ENCODE measurements around the gene TSPAN13. TPM values are rescaled to one million over a fixed set of nuclear protein-coding genes. Genes with fewer than 3 reads are reported as not detected.

TSPAN13 gene
- total RNA-seq (2022) (14.0 and 14.1 TPM in 2 replicates), Bru-seq, nascent RNA (percentile 56 among the genes with signal in this experiment), BruChase-seq, experiment 1, labeled RNA remaining after a 6-hour chase (percentile 62 among the genes with signal in this experiment), BruChase-seq, experiment 2, labeled RNA remaining after a 2-hour chase (percentile 53 among the genes with signal in this experiment)
- long read RNA-seq, transcript TSPAN13-201 (6 exons, 2,093 nt) = major isoform, 36 of 36 reads
- long read RNA-seq, partial matches to known transcripts = 0 of 36 reads
- long read RNA-seq, other reads (novel, unspliced or antisense) = 0 of 36 reads

DNA sequence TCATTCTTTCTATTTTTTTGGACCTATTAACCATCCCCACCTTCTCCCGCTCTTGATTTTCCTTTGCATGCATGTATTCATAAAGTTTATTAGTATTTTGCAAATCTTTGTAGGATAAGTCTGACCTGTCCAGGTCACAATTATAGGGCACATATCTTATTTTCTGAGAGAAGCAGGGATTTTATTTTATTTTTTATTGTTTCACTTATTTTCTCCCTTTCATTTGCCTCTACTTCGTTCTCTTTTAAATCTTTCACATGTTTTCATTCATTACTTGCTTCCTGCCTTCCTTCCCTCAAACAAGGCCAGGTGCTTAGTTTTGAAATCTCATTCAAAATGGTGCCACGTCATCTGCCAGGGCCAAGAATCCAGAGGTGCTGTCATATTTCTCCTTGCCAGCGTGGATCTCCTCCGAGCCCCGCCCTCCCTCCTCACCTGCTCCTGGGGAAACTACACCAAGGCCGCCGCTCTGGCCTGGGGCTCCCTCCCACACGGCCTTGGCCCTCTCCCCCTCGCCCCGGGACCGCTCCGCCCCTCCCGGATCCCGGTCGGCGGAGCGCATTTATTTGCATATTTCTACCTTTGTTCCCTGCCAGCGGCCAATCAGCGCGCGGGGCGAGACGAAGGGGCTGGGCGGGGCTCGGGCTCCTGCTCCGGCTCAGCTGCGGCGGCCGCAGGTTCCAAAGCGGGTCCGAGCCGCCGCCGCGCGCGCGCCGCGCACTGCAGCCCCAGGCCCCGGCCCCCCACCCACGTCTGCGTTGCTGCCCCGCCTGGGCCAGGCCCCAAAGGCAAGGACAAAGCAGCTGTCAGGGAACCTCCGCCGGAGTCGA, at the start of gene TSPAN13:
TSS of gene TSPAN13 (plus strand) at position 654 of the 830 bp plus-strand sequence. CDS start 213 bp downstream, outside the sequence.
- BruUV-seq (replicated peaks) = no TSS peak
- intact Hi-C loops (cut with micrococcal nuclease) = loop anchor here (5.0 kb wide), 1 partner anchor 106 kb away; the partner anchor contains the start of genes ANKMY2 and BZW2

GRCh38 chr7:16708511-16708910, 45.0 kb upstream of the TSPAN13 start:
- Mint-ChIP-seq H3K9me3 (ENCODE audit: unreplicated experiment) (no peaks in the 10 kb centered on the region), H3K27ac (ENCODE audit: low read depth, unreplicated experiment) (no peak overlapping the region), H3K4me1 (ENCODE audit: insufficient read depth, unreplicated experiment) (no peaks in the 10 kb centered on the region), H3K36me3 (ENCODE audit: insufficient read depth, unreplicated experiment) (peaks cover 62% of the 10 kb centered on the region), H3K4me3 (ENCODE audit: unreplicated experiment) (no peak overlapping the region), H3K27me3 (ENCODE audit: insufficient read depth, unreplicated experiment) (no peaks in the 10 kb centered on the region)
- CTCF ChIA-PET = interaction anchor here (0.6 to 1.8 kb wide), 5 partner anchors 12 to 892 kb away, joined by 3 to 5 read pairs (median 3); no protein-coding TSS in a partner anchor
- no peak for DNase-seq (ENCODE audit: unreplicated experiment)
- POLR2A ChIA-PET = interaction anchor here (1.6 kb wide), 1 partner anchor 62 kb away, joined by 4 read pairs; no protein-coding TSS in a partner anchor
- intact Hi-C loops (cut with micrococcal nuclease) = no loop called here
- TF ChIP-seq, protein P1, sequence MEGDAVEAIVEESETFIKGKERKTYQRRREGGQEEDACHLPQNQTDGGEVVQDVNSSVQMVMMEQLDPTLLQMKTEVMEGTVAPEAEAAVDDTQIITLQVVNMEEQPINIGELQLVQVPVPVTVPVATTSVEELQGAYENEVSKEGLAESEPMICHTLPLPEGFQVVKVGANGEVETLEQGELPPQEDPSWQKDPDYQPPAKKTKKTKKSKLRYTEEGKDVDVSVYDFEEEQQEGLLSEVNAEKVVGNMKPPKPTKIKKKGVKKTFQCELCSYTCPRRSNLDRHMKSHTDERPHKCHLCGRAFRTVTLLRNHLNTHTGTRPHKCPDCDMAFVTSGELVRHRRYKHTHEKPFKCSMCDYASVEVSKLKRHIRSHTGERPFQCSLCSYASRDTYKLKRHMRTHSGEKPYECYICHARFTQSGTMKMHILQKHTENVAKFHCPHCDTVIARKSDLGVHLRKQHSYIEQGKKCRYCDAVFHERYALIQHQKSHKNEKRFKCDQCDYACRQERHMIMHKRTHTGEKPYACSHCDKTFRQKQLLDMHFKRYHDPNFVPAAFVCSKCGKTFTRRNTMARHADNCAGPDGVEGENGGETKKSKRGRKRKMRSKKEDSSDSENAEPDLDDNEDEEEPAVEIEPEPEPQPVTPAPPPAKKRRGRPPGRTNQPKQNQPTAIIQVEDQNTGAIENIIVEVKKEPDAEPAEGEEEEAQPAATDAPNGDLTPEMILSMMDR (IDR thresholded peaks at IDR 0.05; ENCODE audit: unreplicated experiment) = no peak
- BruUV-seq (replicated peaks) = no TSS peak

More for the DNA sequence above, at the start of gene TSPAN13:
- ChIA-PET POLR2A (interaction anchor here (0.9 to 6.3 kb wide), 6 partner anchors 10 to 106 kb away, joined by 3 to 85 read pairs (median 6); no protein-coding TSS in a partner anchor), CTCF (interaction anchor here (0.6 kb wide), 1 partner anchor 108 kb away, joined by 3 read pairs; the partner anchor contains the start of gene ANKMY2)
- Mint-ChIP-seq H3K27me3 (ENCODE audit: insufficient read depth, unreplicated experiment) (no peaks in the 10 kb centered on the region), H3K4me3 (ENCODE audit: unreplicated experiment) (peak within 1 kb of the TSS; percentile 83), H3K4me1 (ENCODE audit: insufficient read depth, unreplicated experiment) (peaks cover 20% of the 10 kb centered on the region), H3K36me3 (ENCODE audit: insufficient read depth, unreplicated experiment) (no peaks in the 10 kb centered on the region), H3K27ac (ENCODE audit: low read depth, unreplicated experiment) (peak within 1 kb of the TSS; percentile 65), H3K9me3 (ENCODE audit: unreplicated experiment) (no peaks in the 10 kb centered on the region)
- DNase-seq (ENCODE audit: unreplicated experiment) = peak; percentile 95
- TF ChIP-seq, protein P1 (IDR thresholded peaks at IDR 0.05; ENCODE audit: unreplicated experiment) = no peak

DNA sequence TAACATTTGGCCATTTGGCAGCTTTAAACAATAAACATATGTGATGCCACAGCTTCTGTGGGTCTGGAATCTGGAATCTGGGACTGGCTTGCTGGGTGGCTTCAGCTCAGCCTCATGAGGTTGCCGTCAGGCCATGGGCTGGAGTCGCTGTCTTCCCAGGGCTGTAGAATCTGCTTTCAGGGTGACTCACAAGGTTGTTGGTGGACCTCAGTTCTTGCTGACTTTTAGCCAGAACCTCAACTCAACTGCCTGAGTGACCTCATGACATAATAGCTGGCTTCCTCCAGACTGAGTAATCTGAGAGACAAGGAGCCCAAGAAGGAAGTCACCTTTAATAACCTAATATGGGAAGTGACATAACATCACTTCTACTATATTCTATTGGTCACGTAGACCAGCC, 44.6 kb upstream of the TSPAN13 start:
- POLR2A ChIA-PET = interaction anchor here (1.6 kb wide), 1 partner anchor 62 kb away, joined by 4 read pairs; no protein-coding TSS in a partner anchor
- intact Hi-C loops (cut with micrococcal nuclease) = no loop called here
- CTCF ChIA-PET = interaction anchor here (0.6 to 0.7 kb wide), 3 partner anchors 12 to 105 kb away, joined by 3 to 5 read pairs (median 3); no protein-coding TSS in a partner anchor

More for the DNA sequence above, 44.6 kb upstream of the TSPAN13 start:
- no TSS peak for BruUV-seq (replicated peaks)
- Mint-ChIP-seq H3K9me3 (ENCODE audit: unreplicated experiment) (no peaks in the 10 kb centered on the region), H3K4me1 (ENCODE audit: insufficient read depth, unreplicated experiment) (no peaks in the 10 kb centered on the region), H3K36me3 (ENCODE audit: insufficient read depth, unreplicated experiment) (peaks cover 58% of the 10 kb centered on the region), H3K4me3 (ENCODE audit: unreplicated experiment) (no peak overlapping the region), H3K27ac (ENCODE audit: low read depth, unreplicated experiment) (no peak overlapping the region), H3K27me3 (ENCODE audit: insufficient read depth, unreplicated experiment) (no peaks in the 10 kb centered on the region)
- peak; percentile 68 for DNase-seq (ENCODE audit: unreplicated experiment)
- TF ChIP-seq, protein P1 (IDR thresholded peaks at IDR 0.05; ENCODE audit: unreplicated experiment) = no peak

All from MCF 10A (cell line).